ENCODE measurements around the gene WDR88. TPM values are rescaled to one million over a fixed set of nuclear protein-coding genes. Genes with fewer than 3 reads are reported as not detected.
"Not testable (repeated sequence)": the region's sequence is repeated elsewhere in the genome, so short reads cannot be mapped to it uniquely, and the experiment has no call there.

WDR88 gene
- polyA plus RNA-seq, 3 donors, result not detected

GRCh38 chr19:33204136-33204973 is 72.4 kb downstream of the WDR88 start:
- WGBS, 3 donors, result 89 to 91% (median 90%) methylated on average over 28 to 32 of the region's 32 CpGs
- no peak overlapping the region for H3K27ac ChIP-seq (ENCODE audit: low read depth, low read length)

- 89 to 95% (median 93%) methylated on average over 27 of the region's 27 CpGs for WGBS, 3 donors
These were observed 73.2 kb downstream of the WDR88 start for GRCh38 chr19:33205110-33205509.

GRCh38 chr19:33205531-33206260 is 73.8 kb downstream of the WDR88 start:
- H3K27ac ChIP-seq (ENCODE audit: low read depth, low read length), result no peak overlapping the region
- 93 to 96% (median 95%) methylated on average over 56 to 64 of the region's 64 CpGs for WGBS, 3 donors

More at GRCh38 chr19:33205110-33205509, 73.2 kb downstream of the WDR88 start:
- no peak overlapping the region for H3K27ac ChIP-seq (ENCODE audit: low read depth, low read length)

- no peak overlapping the region for H3K27ac ChIP-seq (ENCODE audit: low read depth, low read length)
- 94 to 98% (median 95%) methylated on average over 36 to 38 of the region's 38 CpGs for WGBS, 3 donors
These were observed 74.5 kb downstream of the WDR88 start for GRCh38 chr19:33206261-33207039.

- 89 to 94% (median 94%) methylated on average over 18 to 38 of the region's 38 CpGs for WGBS, 3 donors
- H3K27ac ChIP-seq (ENCODE audit: low read depth, low read length), result no peak overlapping the region
These were observed 75.2 kb downstream of the WDR88 start for GRCh38 chr19:33207040-33207620.

GRCh38 chr19:33207903-33208302 is 76.0 kb downstream of the WDR88 start:
- no peak overlapping the region for H3K27ac ChIP-seq (ENCODE audit: low read depth, low read length)
- WGBS, 3 donors, result 73 to 86% (median 80%) methylated on average over 9 of the region's 9 CpGs

- no peak overlapping the region for H3K27ac ChIP-seq (ENCODE audit: low read depth, low read length)
- 54 to 77% (median 55%) methylated on average over 11 of the region's 11 CpGs for WGBS, 3 donors
These were observed 76.5 kb downstream of the WDR88 start for GRCh38 chr19:33208371-33208895.

GRCh38 chr19:33208904-33209849 is 77.3 kb downstream of the WDR88 start:
- H3K27ac ChIP-seq (ENCODE audit: low read depth, low read length), result no peak overlapping the region
- WGBS, 3 donors, result 73 to 80% (median 77%) methylated on average over 24 of the region's 24 CpGs

GRCh38 chr19:33209850-33210230 is 77.9 kb downstream of the WDR88 start:
- 92 to 97% (median 93%) methylated on average over 7 of the region's 7 CpGs for WGBS, 3 donors
- not testable (repeated sequence) for H3K27ac ChIP-seq (ENCODE audit: low read depth, low read length)

GRCh38 chr19:33210266-33210940 is 78.5 kb downstream of the WDR88 start:
- WGBS, 3 donors, result 91 to 92% (median 91%) methylated on average over 22 of the region's 22 CpGs
- no peak overlapping the region for H3K27ac ChIP-seq (ENCODE audit: low read depth, low read length)

- WGBS, 3 donors, result 68 to 86% (median 76%) methylated on average over 17 of the region's 17 CpGs
- H3K27ac ChIP-seq (ENCODE audit: low read depth, low read length), result no peak overlapping the region
These were observed 80.0 kb downstream of the WDR88 start for GRCh38 chr19:33211794-33212435.

- H3K27ac ChIP-seq (ENCODE audit: low read depth, low read length), result no peak overlapping the region
- 64 to 88% (median 79%) methylated on average over 29 to 30 of the region's 30 CpGs for WGBS, 3 donors
These were observed 80.7 kb downstream of the WDR88 start for GRCh38 chr19:33212436-33213172.

- WGBS, 3 donors, result 57 to 63% (median 63%) methylated on average over 6 of the region's 6 CpGs
- no peak overlapping the region for H3K27ac ChIP-seq (ENCODE audit: low read depth, low read length)
These were observed 82.7 kb downstream of the WDR88 start for GRCh38 chr19:33214596-33214995.

GRCh38 chr19:33215438-33216197 is 83.7 kb downstream of the WDR88 start:
- 87 to 90% (median 89%) methylated on average over 15 to 19 of the region's 19 CpGs for WGBS, 3 donors
- H3K27ac ChIP-seq (ENCODE audit: low read depth, low read length), result no peak overlapping the region

Measured in adipose tissue (tissue), 3 donors.